Activated CD4-positive, alpha-beta T cell treated with anti-CD3 and anti-CD28 coated beads for 36 hours (primary cell): ENCODE measurements around the gene HAS3. TPM values are rescaled to one million over a fixed set of nuclear protein-coding genes. Genes with fewer than 3 reads are reported as not detected.
A peak's percentile ranks its signal among the peaks of the same experiment; 100 is the strongest.
"Not testable (repeated sequence)": the region's sequence is repeated elsewhere in the genome, so short reads cannot be mapped to it uniquely, and the experiment has no call there.

Experiments
- ATAC-seq: fragments of 200-7000 bp; cut with Tn5 transposase; one replicate; pipeline ENCODE4 v1.10.0; 2021; ENCODE audit warnings: mild to moderate bottlenecking, moderate library complexity
- CTCF ChIA-PET: fragments of 350-600 bp; sonication (Branson Sonifier 250); formaldehyde crosslinking; loops from one replicate; lab custom pipeline; 2021; ENCODE audit warnings: antibody characterized with exemption; lab: Charles Lee
- POLR2A ChIA-PET: fragments of 350-600 bp; sonication (Branson Sonifier 250); formaldehyde crosslinking; loops from one replicate; lab custom pipeline; 2021; ENCODE audit warnings: antibody characterized with exemption, inconsistent platforms; lab: Charles Lee
- DNase-seq: peaks from one replicate; pipeline ENCODE4 v3.0.0-alpha.2; 2020
- H3K27ac Mint-ChIP-seq: one replicate; pipeline ENCODE4 v1.8.0; 2021; ENCODE audit warnings: mixed read lengths
- H3K27me3 Mint-ChIP-seq: one replicate; pipeline ENCODE4 v1.8.0; 2021; ENCODE audit warnings: mixed read lengths
- H3K36me3 Mint-ChIP-seq: one replicate; pipeline ENCODE4 v1.8.0; 2021; ENCODE audit warnings: low read depth, mixed read lengths
- H3K4me1 Mint-ChIP-seq: one replicate; pipeline ENCODE4 v1.8.0; 2021; ENCODE audit warnings: mixed read lengths
- H3K4me3 Mint-ChIP-seq: one replicate; pipeline ENCODE4 v1.8.0; 2021; ENCODE audit warnings: mild to moderate bottlenecking, moderate library complexity, mixed read lengths
- H3K9me3 Mint-ChIP-seq: one replicate; pipeline ENCODE4 v1.8.0; 2021; ENCODE audit warnings: low read depth, mixed read lengths
- intact Hi-C, 2 experiments: fragments of 100-400 bp; cut with DNase I in 1 of 2; cut with micrococcal nuclease in 1 of 2; formaldehyde crosslinking; loops; one replicate each; pipeline versions ENCODE4 v1.14.2 to v1.15.1; 2022 to 2024; cut with DNase I, micrococcal nuclease
- total RNA-seq, 2 experiments: library from RNA; stranded (reverse); gene quantifications; one replicate each; pipeline ENCODE4 v1.2.3, GENCODE V29; 2021

HAS3 gene, protein sequence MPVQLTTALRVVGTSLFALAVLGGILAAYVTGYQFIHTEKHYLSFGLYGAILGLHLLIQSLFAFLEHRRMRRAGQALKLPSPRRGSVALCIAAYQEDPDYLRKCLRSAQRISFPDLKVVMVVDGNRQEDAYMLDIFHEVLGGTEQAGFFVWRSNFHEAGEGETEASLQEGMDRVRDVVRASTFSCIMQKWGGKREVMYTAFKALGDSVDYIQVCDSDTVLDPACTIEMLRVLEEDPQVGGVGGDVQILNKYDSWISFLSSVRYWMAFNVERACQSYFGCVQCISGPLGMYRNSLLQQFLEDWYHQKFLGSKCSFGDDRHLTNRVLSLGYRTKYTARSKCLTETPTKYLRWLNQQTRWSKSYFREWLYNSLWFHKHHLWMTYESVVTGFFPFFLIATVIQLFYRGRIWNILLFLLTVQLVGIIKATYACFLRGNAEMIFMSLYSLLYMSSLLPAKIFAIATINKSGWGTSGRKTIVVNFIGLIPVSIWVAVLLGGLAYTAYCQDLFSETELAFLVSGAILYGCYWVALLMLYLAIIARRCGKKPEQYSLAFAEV
- under 1 TPM; 0.39 to 0.42 TPM for total RNA-seq

DNA sequence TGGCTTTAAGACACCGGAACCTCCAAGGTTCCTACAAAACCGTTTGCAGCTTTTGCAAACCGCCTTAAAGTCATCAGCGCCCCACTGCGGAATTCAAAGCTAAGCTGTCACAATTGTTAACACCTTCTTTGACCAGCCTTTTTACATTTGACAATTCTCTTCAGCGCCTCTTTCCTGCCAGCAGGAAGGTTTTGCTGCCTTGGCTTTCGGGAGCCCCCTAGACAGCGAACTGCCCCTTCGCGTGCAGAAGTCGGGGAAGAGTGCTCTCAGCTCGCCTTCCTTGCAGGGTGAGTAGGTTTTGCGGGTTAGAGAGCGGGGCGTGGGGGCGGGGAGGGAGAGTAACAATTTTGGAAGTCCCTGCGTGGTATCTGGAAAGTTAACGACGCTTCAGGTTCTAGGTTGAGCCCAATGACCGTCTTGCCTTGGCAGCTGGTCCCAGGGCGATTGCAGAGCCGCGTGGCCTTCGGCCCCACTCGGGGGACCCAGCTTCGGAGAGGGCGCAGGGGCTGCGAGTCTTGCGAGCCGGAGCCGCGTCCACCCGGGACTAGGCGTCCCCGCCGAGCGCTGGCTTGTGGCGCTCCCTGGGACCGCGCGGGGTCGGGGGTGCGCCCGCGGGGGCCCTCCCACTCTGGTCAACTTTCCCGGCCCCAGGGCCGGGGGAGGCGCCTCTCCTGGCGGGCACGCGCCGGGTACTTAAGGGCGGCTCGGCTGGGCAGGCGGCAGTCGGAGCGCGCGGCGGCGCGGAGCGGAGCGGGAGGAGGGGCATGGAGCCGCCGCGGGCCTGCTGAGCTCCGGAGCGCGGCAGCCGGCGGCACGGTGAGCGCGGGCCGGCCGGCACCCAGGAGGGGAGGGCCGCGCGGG lies at the start of gene HAS3:
TSS of gene HAS3 (plus strand) at position 153 of the 861 bp plus-strand sequence. CDS start 3,743 bp downstream, outside the sequence.
- CTCF ChIA-PET: interaction anchor here (0.6 to 2.2 kb wide), 7 partner anchors 19 to 578 kb away, joined by 3 to 17 read pairs (median 4); no protein-coding TSS in a partner anchor
- H3K27ac Mint-ChIP-seq: peak within 1 kb of the TSS; percentile 76
- DNase-seq (peak; percentile 67), ATAC-seq (peak; percentile 82)
- H3K4me3 Mint-ChIP-seq: peak within 1 kb of the TSS; percentile 72
- no peaks in the 10 kb centered on the region for H3K9me3 Mint-ChIP-seq
- POLR2A ChIA-PET: interaction anchor here (0.8 kb wide), 2 partner anchors 19 to 440 kb away, joined by 3 read pairs; no protein-coding TSS in a partner anchor
- H3K4me1 Mint-ChIP-seq: peaks cover 16% of the 10 kb centered on the region
- peaks cover 10% of the 10 kb centered on the region for H3K36me3 Mint-ChIP-seq
- peaks cover 24% of the 10 kb centered on the region for H3K27me3 Mint-ChIP-seq
- intact Hi-C loops: loop anchor here (1.0 to 10.0 kb wide), 5 partner anchors 203 to 513 kb away; no protein-coding TSS in a partner anchor

DNA sequence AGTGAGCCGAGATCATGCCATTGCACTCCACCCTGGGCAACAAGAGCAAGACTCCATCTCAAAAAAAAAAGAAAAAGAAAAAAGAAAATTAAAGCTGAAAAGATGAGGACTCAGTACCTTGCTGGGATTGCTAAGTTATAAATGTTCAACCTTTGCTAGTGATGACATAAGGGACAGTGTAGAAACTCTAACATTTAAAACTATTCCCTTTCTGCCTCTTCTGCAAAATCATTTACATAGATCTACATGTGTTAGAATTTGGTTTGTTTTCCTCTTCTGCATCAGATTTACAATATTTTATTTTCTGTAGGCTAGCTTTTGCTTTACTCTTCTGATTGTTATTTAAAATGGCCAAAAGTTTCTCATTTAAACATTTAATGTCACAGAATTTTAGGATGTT lies 49.5 kb upstream of the HAS3 start:
- intact Hi-C loops: no loop called here
- H3K9me3 Mint-ChIP-seq: no peaks in the 10 kb centered on the region
- no peak overlapping the region for H3K27ac Mint-ChIP-seq
- no peak overlapping the region for H3K4me3 Mint-ChIP-seq
- ATAC-seq (no peak), DNase-seq (no peak)
- no peaks in the 10 kb centered on the region for H3K27me3 Mint-ChIP-seq
- H3K36me3 Mint-ChIP-seq: no peaks in the 10 kb centered on the region
- H3K4me1 Mint-ChIP-seq: no peaks in the 10 kb centered on the region
- CTCF ChIA-PET: interaction anchor here (0.7 kb wide), 1 partner anchor 15 kb away, joined by 3 read pairs; no protein-coding TSS in a partner anchor
- POLR2A ChIA-PET: no interaction called here

DNA sequence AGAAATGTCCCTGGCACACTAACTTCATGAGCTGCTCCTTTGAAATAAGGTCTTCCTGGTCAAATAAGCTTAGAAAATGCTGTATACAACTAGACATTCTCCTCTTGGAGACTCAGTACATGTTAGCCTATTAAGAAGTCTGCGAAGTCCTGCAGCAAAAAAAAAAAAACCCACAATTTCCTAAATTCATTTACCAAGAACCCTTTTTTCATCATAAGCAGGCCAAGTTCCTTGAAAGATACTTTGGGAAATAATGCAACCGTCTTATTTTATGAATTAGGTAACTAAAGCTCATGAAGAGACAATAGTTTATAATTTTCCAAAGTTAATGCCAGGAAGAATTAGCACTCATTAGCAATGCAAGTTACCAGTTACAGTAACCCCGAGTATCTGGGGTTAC lies 49.0 kb upstream of the HAS3 start:
- no peak for ATAC-seq
- no peaks in the 10 kb centered on the region for H3K36me3 Mint-ChIP-seq
- POLR2A ChIA-PET: no interaction called here
- no peaks in the 10 kb centered on the region for H3K4me1 Mint-ChIP-seq
- no peaks in the 10 kb centered on the region for H3K9me3 Mint-ChIP-seq
- no peak overlapping the region for H3K27ac Mint-ChIP-seq
- DNase-seq: no peak
- CTCF ChIA-PET: no interaction called here
- intact Hi-C loops: no loop called here
- H3K27me3 Mint-ChIP-seq: no peaks in the 10 kb centered on the region
- no peak overlapping the region for H3K4me3 Mint-ChIP-seq

GRCh38 chr16:69057400-69058378 lies 47.8 kb upstream of the HAS3 start:
- no peak overlapping the region for H3K4me3 Mint-ChIP-seq
- ATAC-seq (no peak), DNase-seq (no peak)
- no peaks in the 10 kb centered on the region for H3K9me3 Mint-ChIP-seq
- peaks cover 2% of the 10 kb centered on the region for H3K36me3 Mint-ChIP-seq
- no peaks in the 10 kb centered on the region for H3K4me1 Mint-ChIP-seq
- no peak overlapping the region for H3K27ac Mint-ChIP-seq
- ChIA-PET POLR2A (interaction anchor here (0.6 kb wide), 1 partner anchor 25 kb away, joined by 3 read pairs; no protein-coding TSS in a partner anchor), CTCF (interaction anchor here (1.0 kb wide), 1 partner anchor 530 kb away, joined by 3 read pairs; no protein-coding TSS in a partner anchor)
- no peaks in the 10 kb centered on the region for H3K27me3 Mint-ChIP-seq
- intact Hi-C loops: no loop called here

- H3K9me3 Mint-ChIP-seq, H3K27me3 Mint-ChIP-seq: not testable (repeated sequence)
These were observed 42.0 kb upstream of the HAS3 start for GRCh38 chr16:69063491-69063890.

DNA sequence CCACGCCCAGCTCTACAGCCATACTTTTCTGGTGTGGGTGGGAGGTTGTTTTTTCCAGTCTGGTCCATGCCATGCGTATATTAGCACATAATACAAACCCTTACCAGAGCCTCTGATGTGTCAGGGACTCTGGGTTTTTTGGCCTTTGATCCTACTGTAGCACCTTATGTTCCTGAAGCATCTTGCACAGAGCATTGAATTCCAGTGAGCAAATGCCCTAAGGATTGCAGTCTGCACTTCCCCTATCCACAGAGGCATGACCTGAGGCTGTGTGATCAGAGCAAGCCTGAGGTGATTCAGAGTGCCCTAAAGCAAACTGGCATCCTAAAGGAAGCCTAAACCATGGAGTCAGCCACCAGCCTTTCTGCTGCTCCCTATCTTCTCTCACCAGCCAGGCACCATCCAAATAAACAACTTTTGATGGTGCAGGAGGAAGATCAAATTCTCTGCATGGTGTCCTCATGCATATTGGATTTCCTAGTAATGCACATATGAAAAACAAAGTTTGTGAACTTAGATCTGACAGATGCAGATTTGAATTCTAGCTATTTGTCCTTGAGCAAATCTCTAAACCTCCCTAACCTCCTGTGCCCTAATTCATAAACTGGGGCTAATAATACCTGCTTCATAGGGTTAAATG lies 41.2 kb upstream of the HAS3 start:
- H3K27ac Mint-ChIP-seq: no peak overlapping the region
- intact Hi-C loops: no loop called here
- DNase-seq (no peak), ATAC-seq (no peak)
- CTCF ChIA-PET: no interaction called here
- no peaks in the 10 kb centered on the region for H3K27me3 Mint-ChIP-seq
- peaks cover 7% of the 10 kb centered on the region for H3K36me3 Mint-ChIP-seq
- no peaks in the 10 kb centered on the region for H3K9me3 Mint-ChIP-seq
- no peak overlapping the region for H3K4me3 Mint-ChIP-seq
- POLR2A ChIA-PET: no interaction called here
- no peaks in the 10 kb centered on the region for H3K4me1 Mint-ChIP-seq

More at GRCh38 chr16:69063491-69063890, 42.0 kb upstream of the HAS3 start:
- H3K27ac Mint-ChIP-seq, DNase-seq, ATAC-seq, intact Hi-C loops, POLR2A ChIA-PET, H3K4me3 Mint-ChIP-seq, H3K4me1 Mint-ChIP-seq, CTCF ChIA-PET, H3K36me3 Mint-ChIP-seq: not testable (repeated sequence)

- Mint-ChIP-seq H3K9me3 (no peaks in the 10 kb centered on the region), H3K4me1 (no peaks in the 10 kb centered on the region), H3K36me3 (peaks cover 7% of the 10 kb centered on the region), H3K4me3 (no peak overlapping the region), H3K27ac (no peak overlapping the region), H3K27me3 (no peaks in the 10 kb centered on the region)
- CTCF ChIA-PET: interaction anchor here (0.5 to 0.6 kb wide), 2 partner anchors 16 to 31 kb away, joined by 3 to 6 read pairs; no protein-coding TSS in a partner anchor
- DNase-seq: no peak
- POLR2A ChIA-PET: no interaction called here
- intact Hi-C loops: no loop called here
- no peak for ATAC-seq
These were observed 40.6 kb upstream of the HAS3 start for GRCh38 chr16:69064764-69065313.

DNA sequence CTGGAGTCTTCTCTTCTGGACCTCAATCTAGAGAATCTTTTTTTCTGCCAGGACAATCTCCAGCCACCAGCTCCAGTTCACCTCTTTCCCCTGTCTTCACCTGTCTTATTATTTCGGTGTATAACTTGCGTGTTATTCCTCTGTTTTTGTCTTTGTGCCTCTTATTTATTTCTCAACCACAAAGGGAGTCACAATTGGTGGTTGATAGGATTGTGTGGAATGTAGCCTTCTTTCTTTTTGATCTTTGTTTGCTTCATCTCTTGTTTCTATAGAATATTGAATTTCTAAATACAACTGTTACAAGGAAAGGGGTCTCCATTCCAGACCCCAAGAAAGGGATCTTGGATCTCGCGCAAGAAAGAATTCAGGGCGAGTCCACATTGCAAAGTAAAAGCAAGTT lies 35.9 kb upstream of the HAS3 start:
- Mint-ChIP-seq H3K4me1 (no peaks in the 10 kb centered on the region), H3K27ac (peak overlapping the region; percentile 26), H3K9me3 (no peaks in the 10 kb centered on the region), H3K36me3 (peaks cover 6% of the 10 kb centered on the region), H3K4me3 (no peak overlapping the region), H3K27me3 (no peaks in the 10 kb centered on the region)
- ATAC-seq (no peak), DNase-seq (no peak)
- CTCF ChIA-PET: no interaction called here
- POLR2A ChIA-PET: no interaction called here
- intact Hi-C loops: no loop called here

DNA sequence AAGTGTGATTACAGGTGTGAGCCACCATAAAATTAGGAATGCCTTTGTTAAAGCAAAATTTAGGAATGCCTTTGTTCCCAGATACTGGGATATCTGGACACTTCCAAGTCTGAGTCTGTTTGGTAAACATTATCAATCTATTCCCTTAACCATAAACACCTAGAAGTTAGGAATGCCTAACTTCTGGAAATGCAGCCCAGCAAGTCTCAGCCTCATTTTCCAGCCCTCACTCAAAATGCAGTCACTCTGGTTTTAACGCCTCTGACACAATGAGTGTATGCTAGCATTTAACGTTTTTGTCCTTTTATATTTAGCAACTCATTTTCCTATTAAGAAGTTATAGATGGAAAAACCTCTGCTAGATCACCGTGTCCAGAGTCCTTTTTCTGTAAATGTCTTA lies 34.4 kb upstream of the HAS3 start:
- ChIA-PET CTCF (interaction anchor here (0.5 kb wide), 1 partner anchor 15 kb away, joined by 3 read pairs; no protein-coding TSS in a partner anchor), POLR2A (no interaction called here)
- no peak overlapping the region for H3K27ac Mint-ChIP-seq
- H3K4me1 Mint-ChIP-seq: no peaks in the 10 kb centered on the region
- no peaks in the 10 kb centered on the region for H3K9me3 Mint-ChIP-seq
- H3K27me3 Mint-ChIP-seq: no peaks in the 10 kb centered on the region
- intact Hi-C loops: no loop called here
- no peak overlapping the region for H3K4me3 Mint-ChIP-seq
- ATAC-seq (no peak), DNase-seq (no peak)
- H3K36me3 Mint-ChIP-seq: peaks cover 2% of the 10 kb centered on the region

DNA sequence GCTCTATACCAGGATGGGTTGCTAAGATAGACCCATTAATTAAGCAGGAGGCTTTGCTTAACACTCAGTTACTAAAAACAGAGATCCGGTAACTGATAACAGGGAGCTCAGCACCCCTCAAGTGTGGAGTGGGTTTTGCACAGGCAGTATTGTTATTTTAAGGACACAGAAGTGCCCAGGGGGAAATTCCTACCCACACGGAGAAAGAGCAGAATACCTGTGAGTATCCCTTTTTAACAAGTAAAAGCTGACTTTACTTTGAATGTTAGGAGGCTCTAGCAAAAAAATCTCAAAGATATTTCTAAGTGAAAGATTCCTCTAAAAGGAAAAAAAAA lies 32.8 kb upstream of the HAS3 start:
- H3K4me1 Mint-ChIP-seq: no peaks in the 10 kb centered on the region
- H3K9me3 Mint-ChIP-seq: no peaks in the 10 kb centered on the region
- intact Hi-C loops: no loop called here
- DNase-seq: no peak
- H3K27me3 Mint-ChIP-seq: no peaks in the 10 kb centered on the region
- ATAC-seq: no peak
- H3K4me3 Mint-ChIP-seq: no peak overlapping the region
- H3K36me3 Mint-ChIP-seq: peaks cover 4% of the 10 kb centered on the region
- POLR2A ChIA-PET: no interaction called here
- H3K27ac Mint-ChIP-seq: no peak overlapping the region
- CTCF ChIA-PET: no interaction called here
